HG02610 (cell line): ENCODE data around the gene BMP8A.
"Not testable (repeated sequence)": the region's sequence is repeated elsewhere in the genome, so short reads cannot be mapped to it uniquely, and the experiment has no call there.

ENCODE experiments used
- ATAC-seq: cut with Tn5 transposase; IDR thresholded peaks from one replicate; pipeline ENCODE4 v1.9.1; 2021; ENCODE audit warnings: mild to moderate bottlenecking, moderate library complexity; ENCODE audit not compliant: unreplicated experiment

Gene BMP8A

DNA sequence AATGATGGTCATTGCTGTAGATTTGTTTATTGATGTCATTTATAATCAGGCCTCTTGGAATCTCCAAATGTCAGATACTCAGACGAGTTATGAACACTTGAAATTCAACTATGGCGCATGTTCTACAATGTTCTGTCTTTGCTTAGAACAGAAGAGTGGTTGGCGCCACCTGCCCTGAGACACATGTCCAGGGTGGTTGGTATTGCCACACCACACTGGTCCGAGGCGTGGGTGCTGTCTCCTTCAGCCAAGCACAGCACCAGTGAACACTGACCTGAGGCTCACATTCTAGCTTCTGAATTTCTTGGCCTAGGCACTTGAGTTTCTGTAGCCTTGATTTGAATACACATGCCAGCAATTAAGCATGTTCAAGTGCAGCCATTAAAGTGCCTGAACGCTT, 10.1 kb upstream of the BMP8A start:
- ATAC-seq, result no peak

DNA sequence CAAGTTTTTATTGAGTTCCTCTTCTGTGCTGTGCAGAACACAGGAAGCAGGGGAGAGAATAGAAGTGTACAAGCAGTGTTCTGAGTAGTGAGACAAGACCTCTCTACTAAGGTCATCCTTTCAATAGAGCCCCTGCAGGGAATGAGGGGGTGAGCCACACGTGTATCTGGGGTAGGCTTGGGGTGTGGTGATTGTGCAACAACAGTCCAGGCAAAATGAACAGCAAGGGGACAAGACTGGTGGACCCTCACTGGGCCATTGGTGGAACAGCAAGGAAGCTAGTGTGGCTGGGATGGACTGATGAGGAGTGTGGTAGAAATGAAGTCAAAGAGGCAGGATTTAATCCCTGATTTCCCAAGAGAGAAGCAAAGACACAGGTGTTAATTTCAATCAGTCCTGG, 8.2 kb upstream of the BMP8A start:
- ATAC-seq, result no peak

- ATAC-seq, result no peak
Observed at GRCh38 chr1:39484564-39484963, 6.9 kb upstream of the BMP8A start.

DNA sequence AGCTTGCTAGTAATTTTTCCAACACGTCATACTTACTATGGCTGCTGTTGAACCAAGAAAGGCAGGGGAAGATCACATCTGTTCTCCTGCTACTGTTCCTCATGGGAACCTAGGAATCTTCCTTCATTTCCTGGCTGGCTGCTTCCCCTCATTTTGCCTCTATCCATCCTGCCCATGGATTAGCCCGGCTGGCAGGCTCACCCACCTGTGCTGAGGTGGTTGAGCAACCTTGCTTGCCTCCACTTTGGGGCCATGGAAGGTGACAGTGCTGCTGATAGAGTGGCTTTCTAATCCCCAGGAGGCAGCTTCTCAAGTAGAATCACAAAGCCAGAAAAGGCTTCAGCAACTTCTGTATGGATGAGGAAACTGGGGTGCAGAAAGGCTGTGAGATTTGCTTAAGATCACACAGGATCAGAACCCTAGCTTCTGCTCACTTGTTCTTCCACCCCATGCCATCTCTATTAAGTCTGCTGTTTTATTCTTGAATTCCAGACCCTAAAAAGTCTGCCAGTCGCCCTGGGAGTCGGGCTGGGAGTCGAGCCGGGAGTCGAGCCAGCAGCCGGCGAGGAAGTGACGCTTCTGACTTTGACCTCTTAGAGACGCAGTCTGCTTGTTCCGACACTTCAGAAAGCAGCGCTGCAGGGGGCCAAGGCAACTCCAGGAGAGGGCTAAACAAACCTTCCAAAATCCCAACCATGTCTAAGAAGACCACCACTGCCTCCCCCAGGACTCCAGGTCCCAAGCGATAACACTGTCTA, 6.2 kb upstream of the BMP8A start:
- no peak for ATAC-seq

- ATAC-seq, result no peak
Observed at GRCh38 chr1:39488012-39488545, 3.4 kb upstream of the BMP8A start.

GRCh38 chr1:39488793-39489566, 2.5 kb upstream of the BMP8A start:
- no peak for ATAC-seq

GRCh38 chr1:39489567-39490239, 1.7 kb upstream of the BMP8A start:
- ATAC-seq, result no peak

DNA sequence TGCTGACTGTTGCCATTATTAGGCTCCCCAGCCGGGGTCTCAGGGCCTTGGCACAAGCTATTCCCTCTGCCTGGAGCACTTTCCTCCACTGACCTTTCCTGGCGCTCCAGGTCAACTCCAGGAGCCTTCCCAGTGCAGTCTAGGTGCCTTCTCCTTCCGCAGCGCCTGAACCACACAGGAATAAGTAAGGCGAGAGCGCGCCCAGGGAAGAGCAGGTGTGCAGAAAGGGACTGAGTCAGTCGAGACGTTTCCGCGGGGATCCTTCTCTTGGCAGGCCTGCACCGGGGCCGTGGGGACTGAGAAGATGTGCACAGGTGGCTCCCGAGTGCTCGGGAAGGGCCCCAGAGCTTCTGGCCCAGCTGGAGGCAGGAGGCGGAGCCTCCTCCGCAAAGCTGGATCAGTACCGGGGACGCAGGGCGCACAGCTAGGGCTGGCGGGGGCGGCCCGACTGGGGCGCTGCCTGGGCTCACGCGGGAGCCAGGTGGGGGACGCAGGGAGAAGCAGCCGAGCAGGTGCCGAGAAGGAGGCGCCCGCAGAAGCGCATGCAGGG, 765 bp upstream of the BMP8A start:
- no peak for ATAC-seq

DNA sequence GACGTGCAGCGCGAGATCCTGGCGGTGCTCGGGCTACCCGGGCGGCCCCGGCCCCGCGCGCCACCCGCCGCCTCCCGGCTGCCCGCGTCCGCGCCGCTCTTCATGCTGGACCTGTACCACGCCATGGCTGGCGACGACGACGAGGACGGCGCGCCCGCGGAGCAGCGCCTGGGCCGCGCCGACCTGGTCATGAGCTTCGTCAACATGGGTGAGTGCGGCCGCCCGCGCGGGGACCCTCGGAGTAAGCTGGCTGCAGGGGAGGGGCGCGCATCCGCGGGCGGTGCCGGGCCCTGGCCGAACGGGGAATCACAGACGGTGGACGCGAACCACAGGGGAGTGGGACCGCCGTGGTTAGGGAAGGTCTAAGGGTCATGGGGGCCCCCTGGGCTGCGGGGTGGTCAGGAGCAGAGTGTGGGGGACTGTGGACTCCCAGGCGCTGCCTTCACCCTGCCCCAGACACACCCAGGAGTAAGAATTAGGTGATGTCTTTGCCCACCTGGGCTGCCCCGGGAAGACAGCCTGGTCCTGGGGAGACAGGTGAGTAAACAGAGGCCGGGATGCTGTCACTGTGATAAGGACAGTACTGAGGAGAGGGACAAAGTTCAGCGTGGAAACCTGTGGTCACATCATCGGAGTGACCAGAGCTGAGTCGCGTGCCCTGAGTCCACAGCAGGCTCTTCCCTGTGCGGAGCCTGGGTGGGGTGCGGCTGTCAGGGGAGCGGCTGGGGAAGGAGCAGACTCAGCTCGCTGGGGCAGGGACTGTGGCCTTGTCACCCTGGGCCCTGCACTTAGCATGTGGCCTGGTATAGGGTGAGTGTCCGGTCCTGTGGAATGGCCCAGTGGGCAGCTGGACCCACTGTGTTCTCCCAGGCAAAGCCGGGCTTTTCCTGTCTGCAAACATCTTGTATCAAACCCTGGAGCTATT, 944 bp downstream of the BMP8A start:
- ATAC-seq, result not testable (repeated sequence)

DNA sequence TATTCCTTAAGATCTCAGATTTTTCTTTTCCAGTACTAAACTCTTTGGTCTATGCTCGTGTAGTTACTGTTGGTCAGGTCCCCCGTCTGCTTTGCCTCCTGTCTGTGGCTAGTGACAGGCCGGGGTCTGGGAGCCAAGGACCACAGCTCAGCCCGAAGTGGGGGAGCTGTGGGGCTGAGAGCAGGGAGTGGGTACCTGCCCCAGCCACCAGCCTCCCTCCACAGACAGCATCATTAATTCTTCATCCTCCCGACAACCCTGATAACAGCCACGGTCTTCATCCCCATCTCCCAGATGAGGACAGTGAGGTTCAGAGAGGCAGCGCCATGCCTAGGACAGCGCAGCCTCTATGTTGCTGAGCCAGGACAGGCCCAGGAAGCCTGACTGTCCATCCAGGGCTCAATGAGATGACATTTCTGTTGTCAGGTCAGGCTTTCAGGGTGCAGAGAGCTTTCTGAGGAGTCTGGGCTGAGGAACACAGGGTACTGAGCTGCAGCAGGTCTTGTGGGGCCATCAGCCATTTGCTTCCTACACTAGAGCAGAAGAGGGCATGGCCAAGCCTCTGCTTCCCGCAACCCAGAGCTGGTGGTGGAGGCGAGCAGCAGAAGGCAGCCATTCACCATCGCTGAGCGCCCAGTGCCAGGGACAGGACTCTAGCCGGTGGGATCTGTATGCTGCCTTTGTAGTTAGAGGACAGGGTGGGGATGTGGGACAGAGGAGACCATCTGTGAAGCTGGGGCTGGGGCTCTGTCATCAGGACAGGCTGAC, 1.8 kb downstream of the BMP8A start:
- ATAC-seq, result not testable (repeated sequence)

GRCh38 chr1:39494671-39495410, 3.4 kb downstream of the BMP8A start:
- ATAC-seq, result no peak

GRCh38 chr1:39496520-39496919, 5.1 kb downstream of the BMP8A start:
- ATAC-seq, result not testable (repeated sequence)

- ATAC-seq, result no peak
Observed at GRCh38 chr1:39497585-39497984, 6.1 kb downstream of the BMP8A start.

DNA sequence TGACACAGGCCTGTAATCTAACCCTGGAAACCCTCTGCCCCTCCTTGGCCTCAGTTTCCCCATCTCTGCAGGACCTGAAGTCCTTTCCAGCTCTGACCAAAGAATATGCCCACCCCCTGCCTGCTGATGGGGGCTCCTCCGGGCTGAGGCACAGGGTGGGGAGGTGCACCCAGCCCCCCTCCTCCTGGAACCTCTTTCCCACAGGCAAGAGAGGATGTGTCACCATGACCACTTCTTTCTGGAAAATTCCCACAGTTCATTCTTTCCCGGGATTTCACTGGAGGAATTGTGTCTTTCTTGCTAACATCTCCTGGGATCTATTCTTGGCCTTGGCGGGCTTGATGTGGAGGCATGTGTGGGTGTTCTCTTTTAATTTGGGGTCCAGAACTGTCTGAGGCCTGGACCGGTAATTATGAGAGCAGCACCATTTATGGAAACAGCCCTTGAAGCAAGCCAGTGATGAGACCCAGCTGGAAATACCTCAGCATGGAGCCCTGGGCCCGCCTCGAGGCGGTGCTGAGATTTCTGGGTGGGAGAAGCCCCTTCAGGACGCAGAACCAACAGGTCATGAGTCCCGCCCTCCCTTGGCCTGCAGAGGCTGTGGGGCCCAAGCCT, 6.8 kb downstream of the BMP8A start:
- not testable (repeated sequence) for ATAC-seq

GRCh38 chr1:39498821-39499220, 7.4 kb downstream of the BMP8A start:
- not testable (repeated sequence) for ATAC-seq

DNA sequence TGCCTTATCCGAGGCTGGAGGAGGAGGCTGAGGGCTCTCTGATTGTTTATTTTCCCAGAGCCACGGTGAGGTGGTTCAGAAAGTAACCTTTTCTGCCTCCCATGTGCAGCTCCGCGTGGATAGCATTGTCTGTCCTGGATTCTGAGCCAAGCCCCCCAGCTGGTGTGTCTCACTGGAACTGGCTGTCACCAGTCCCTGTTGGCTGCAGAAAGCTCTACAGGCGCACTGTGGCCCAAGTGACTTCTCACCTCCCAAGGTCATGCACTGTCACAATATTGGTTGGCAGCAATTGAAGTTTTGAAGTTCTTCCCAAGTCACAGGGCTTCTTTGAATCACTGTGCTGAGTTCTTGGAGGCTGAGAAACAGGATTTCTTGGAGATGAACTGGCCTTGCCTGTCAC, 8.2 kb downstream of the BMP8A start:
- ATAC-seq, result no peak

DNA sequence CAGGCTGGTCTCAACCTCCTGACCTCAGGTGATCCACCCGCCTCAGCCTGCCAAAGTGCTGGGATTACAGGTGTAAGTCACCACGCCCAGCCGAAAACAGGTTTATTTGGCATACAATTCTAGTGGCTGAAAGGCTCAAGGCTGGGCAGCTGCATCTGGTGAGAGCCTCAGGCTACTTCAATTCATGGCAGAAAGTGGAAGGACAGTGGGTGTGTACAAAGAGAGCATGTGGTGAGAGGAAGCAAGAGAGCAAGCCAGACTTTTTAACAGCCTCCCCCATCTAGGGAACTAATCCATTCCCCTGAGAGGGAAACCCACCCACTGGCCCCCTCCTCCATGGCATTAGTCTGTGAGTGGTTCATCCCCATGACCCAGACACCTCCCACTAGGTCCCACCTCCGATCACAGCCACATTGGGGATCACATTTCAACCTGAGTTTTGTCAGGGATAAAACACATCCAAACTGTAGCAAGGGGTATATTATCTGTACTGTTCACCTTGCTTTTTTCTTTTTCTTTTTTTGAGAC, 9.5 kb downstream of the BMP8A start:
- ATAC-seq, result no peak

DNA sequence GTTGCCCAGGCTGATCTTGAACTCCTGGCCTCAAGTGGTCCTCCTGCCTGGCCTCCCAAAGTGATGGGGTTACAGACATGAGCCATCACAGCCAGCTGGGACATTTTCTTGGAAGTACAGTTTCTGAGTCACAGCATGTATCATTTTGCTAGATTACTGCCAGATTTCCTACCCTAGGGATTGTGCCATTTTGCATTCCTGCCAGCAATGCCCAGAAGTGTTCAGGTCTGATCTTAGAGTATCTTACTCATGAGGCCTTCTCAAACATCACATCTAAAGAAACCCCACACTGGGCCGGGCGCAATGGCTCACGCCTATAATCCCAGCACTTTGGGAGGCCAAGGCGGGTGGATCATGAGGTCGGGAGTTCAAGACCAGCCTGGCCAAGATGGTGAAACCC, 10.2 kb downstream of the BMP8A start:
- ATAC-seq, result no peak
